NCI-H1048 (cell line): Measurements from ENCODE around the gene GPRIN2.
"Not testable (repeated sequence)": the region's sequence is repeated elsewhere in the genome, so short reads cannot be mapped to it uniquely, and the experiment has no call there.

ENCODE experiments used
- DNase-seq: peaks from one replicate; lab custom pipeline; 2025; lab: John Stamatoyannopoulos, UW

GPRIN2 gene

GRCh38 chr10:46537309-46537708, 19.1 kb downstream of the GPRIN2 start:
- no peak for DNase-seq

DNA sequence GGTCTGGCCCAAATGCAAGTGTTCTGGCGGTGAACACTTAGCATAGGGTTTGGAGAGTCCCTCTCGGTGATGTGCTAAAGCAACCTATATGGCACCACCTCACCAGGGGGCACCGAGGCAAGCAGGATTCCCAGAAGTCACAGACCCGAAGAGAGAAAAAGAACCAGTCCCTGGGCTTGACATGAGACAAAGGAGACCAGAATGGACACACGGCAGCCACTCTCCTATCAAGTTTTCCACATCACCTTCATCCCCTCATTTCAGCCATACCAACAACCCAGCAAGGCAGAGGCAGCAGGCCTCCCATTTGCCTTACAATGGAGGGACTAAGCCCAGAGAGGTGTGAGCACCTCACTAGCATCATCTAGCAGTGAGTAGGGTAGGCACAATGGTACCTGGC, 19.7 kb downstream of the GPRIN2 start:
- DNase-seq: no peak

DNA sequence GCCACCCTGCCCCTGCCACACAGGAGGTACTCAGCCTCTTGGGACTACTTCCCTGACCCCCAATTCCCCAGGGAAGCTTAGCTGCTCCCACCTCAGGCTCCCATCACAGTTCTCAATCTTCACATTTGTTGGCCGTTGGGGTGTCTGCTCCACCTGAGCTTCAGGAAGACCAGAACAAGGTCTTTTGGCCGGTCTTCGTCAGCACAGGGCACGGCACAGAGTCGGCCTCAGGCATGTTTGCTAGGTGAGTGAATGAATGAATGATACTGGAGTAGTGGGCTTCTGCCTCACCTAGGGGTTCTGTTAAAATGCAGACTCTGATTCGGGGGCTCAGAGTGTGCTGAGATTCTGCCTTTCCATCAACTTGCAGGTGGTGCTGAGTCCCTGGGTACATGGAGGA, 20.3 kb downstream of the GPRIN2 start:
- no peak for DNase-seq

GRCh38 chr10:46534828-46535524, 21.5 kb downstream of the GPRIN2 start:
- no peak for DNase-seq

GRCh38 chr10:46532256-46532655, 24.2 kb downstream of the GPRIN2 start:
- not testable (repeated sequence) for DNase-seq

DNA sequence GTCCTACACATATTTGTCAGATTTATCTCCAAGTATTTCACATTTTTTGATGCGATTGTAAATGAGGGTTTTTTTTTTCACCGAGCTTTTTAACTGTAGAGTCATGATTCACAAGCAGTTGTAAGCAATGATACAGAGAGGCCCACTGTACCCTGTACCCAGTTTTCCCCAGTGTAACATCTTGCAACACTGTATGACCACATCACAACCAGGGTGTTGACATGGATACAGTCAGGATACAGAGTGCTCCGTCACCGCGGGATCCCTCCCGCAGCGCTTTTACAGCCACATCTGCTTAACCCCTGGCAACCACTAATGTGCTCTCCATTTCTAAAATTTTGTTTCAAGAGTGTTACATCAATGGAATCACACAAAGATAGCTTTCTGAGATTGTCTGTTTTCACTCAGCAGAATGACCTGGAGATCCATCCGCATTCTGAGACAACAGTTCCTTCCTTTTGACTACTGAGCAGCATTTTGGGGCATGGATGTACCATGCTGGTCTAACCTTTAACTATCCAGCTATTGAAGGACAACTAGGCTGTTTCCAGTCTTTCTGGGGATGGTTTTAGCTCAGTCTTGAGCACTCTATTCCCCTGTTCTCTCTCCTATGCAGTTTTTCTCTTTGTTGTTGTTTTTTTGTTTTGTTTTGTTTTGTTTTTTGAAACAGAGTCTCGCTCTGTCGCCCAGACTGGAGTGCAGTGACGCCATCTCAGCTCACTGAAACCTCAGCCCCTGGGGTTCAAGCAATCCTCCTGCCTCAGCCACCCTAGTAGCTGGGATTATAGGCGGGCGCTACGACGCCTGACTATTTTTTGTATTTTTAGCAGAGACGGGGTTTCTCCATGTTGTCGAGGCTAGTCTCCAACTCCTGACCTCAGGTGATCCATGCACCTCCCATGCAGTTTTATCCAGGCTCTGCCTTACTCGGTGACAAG, 25.9 kb downstream of the GPRIN2 start:
- DNase-seq: no peak

DNA sequence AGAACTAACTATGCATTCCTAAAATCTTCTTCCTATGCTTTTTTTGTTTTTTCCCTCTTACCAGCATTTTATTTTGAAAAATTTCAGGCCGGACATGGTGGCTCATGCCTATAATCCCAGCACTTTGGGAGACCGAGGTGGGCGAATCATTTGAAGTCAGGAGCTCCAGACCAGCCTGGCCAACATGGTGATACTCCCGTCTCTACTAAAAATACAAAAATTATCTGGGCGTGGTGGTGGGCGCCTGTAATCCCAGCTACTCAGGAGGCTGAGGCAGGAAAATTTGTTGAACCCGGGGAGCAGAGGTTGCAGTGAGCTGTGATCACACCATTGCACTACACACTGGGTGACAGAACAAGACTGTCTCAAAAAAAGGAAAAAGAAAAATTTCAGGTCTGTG, 26.7 kb downstream of the GPRIN2 start:
- DNase-seq: not testable (repeated sequence)

- DNase-seq: no peak
These were observed 27.5 kb downstream of the GPRIN2 start for GRCh38 chr10:46528675-46529615.

- DNase-seq: no peak
These were observed 28.2 kb downstream of the GPRIN2 start for GRCh38 chr10:46528171-46528671.

DNA sequence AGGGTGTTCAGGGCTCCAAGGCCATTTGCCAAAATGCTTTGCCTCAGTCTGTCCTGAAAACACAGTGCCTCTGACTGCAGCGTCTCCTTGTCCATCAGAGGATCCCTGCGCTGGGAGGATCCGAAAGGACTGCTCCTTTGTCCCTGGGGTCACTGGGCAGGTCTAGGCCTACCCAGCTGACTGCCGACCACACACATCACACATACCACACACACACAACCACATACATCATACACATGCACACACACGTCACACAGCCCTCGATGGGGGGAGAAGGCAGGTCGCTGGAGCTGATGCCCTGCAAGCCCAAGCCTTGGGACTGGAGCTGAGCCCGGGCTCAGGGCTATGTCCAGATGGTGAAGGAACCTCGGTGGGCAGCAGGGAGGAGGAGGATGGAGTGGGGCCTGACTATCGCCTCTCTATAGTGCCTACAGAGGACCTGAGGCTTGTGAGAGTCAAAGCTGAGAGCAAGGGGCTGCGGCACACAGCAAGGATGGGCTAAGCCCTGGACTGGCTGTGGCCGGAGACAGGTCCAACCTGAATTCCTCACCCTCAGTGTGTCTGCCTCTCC, 29.1 kb downstream of the GPRIN2 start:
- DNase-seq: no peak

DNA sequence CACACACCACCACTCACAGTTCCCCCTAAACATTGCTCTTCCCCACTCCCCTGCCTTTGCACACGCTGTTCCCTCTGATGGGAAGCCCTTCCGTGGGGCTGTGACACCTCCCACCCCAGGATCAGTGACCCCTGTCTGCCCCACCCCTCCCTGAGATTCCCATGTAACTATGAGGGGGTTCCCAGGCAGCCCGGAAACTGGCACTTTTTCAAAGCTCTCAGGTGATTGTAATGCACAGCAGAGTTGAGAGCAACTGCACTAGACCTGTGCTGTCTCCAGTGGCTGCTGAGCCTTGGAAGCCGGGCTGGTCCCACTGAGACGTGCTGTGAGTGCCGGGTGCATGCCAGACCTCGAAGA, 29.8 kb downstream of the GPRIN2 start:
- no peak for DNase-seq

- no peak for DNase-seq
These were observed 30.4 kb downstream of the GPRIN2 start for GRCh38 chr10:46525824-46526681.

DNA sequence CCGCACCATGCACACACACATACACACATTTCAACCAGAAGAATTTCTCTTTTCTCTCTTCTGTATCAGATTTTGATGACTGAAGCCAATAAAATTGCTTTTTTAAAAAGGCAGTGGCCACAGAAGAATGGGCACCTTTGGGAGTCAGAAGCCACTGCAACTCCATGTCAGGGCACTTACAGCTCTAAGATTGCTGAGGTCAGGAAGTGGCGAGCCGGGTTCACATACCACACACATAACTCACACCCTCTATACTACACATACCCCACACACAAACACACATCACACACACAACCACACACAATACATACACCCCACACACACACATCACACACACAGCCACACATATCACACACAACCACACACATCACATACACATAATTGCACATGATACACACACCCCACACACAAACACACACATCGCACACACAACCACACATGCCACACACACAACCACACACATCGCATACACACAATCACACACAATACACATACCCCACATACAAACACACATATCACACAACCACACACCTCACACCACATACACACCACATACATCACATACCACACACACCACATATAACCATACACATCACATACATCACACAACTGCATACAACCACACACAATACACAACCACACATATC, 31.2 kb downstream of the GPRIN2 start:
- DNase-seq: no peak

DNA sequence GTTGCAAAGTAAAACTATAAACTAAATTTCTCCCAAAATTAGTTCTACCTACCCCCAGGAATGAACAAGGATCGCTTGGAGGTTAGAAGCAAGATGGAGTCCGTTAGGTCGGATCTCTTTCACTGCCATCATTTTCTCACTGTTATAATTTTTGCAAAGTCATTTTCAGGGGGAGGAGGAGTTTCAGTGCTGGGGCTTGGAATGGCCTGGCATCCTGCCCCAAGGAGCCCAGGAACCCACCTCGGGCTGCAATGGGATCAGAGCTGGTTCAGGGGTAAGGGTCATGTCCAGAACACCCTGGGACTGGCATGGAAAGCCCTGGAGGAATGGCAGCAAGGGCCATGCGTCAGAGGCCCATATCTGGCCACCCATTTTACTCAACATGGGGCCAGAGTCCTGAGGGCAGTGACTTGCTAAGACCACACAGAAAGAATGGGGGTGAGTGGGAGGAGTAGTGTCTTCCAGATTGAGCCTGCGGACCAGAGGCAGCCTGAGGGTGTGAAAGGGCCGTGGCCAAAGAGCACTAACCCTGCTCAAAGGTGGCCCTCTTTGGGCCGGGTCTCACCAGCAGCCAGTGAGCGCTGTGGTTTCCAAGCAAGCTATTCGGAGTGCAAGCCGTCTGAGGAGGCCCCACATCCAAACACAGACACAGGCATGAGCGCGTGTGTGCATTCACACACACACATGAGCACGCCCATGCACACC, 31.8 kb downstream of the GPRIN2 start:
- DNase-seq: no peak

DNA sequence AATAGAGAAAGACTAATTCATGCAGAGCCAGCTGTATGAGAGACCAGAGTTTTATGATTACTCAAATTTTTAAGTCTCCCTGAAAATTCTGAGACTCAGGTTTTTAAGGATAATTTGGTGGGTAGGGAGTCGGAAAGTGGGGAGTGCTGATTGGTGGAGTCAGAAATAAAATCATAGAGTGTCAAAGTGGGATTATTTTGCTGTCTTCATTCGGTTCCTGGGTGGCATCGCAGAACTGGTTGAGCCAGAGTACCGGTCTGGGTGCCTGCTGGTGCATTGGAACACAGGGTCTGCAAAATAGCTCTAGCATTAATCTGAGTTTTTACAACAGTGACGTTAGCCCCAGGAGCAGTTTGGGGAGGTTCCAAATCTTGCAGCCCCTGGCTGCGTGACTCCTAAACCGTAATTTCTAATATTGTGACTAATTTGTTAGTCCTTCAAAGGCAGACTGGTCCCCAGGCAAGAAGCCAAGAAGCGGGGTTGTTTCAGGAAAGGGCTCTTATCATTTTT, 32.4 kb downstream of the GPRIN2 start:
- DNase-seq: no peak

DNA sequence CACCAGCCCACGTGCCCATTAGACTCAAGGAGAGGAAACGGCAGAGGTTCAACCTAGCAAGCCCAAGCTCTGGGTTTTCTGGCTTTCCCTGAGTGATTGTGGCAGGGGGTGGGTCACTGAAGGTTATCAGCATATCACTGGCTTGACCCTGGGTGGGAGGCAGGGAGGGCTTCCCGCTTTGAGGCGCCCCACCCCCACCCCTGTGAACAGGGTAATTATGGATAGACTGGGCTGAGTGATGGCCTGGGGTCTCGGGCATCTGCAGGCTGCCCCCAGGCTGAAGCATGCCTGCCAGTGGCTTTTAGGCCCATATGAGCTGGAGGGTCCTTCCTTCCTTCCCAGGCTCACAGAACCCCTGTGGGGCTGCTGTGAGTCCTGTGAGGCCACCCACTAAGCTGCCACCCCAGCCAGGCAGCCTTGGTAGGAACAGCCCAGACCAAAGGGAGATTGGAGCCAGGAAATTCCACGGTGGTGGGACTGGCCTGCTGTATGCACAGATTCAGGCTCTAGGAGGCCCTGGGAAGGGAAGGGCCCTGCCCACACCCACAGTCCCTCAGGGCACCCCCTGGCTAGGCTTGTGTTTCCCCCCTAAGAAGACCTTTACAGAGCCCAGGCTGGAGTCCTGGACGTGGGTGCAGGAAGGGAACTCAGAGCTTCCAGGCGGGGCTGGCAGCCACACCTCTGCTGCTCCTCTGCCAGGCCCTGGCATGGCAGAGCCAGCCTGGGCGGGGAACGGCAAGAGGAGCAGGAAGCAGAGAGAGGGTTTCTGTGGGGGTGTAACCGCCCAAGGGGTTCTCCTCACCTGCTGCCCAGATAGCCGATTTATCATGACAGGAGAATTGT, 33.1 kb downstream of the GPRIN2 start:
- DNase-seq: no peak

- DNase-seq: no peak
These were observed 34.0 kb downstream of the GPRIN2 start for GRCh38 chr10:46522295-46523118.

DNA sequence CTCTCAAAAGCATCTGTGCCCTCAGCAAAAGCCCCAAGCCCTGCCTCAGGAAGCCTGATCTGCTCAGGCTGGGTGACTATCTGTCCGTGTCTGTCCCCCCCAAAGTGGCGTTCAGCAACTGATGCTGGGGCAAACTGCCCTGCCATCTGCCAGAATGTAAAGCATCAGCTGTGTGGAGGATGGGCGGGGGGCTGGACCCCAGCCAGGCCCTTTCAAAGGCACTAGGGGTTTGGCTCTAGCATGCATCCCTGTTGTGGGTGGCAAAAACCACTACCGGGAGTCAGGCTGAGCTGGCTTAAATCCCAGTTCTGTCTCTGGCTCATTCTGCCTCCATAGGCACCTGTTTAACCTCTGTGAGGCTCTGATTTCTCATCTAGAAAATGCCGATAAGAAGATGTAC, 35.5 kb downstream of the GPRIN2 start:
- DNase-seq: no peak
